ENCODE measurements around the gene INPP5D. TPM values are rescaled to one million over a fixed set of nuclear protein-coding genes. Genes with fewer than 3 reads are reported as not detected.

Gene INPP5D
- total RNA-seq, 2 experiments from 2014 or later, result 79.5 to 92.6 TPM

GRCh38 chr2:233250568-233250967, 190.4 kb downstream of the INPP5D start:
- H4K20me1 ChIP-seq (ENCODE audit: insufficient read depth, low read length), result peaks cover 23% of the 10 kb centered on the region
- peak overlapping the region; percentile 96; the same call in 1 of the 2 replicates for H2AFZ ChIP-seq (ENCODE audit: low read length)
- ChIA-PET CTCF (ENCODE audit: unreplicated experiment) (interaction anchor here (0.6 to 0.8 kb wide), 2 partner anchors 190 to 196 kb away, joined by 3 to 4 read pairs; partner anchors contain the start of gene INPP5D), POLR2A (interaction anchor here (0.6 to 3.1 kb wide), 13 partner anchors 10 to 353 kb away, joined by 3 to 16 read pairs (median 4); partner anchors contain the start of gene INPP5D)
- H3K79me2 ChIP-seq (ENCODE audit: insufficient read depth, low read depth, low read length), result peaks cover 38% of the 10 kb centered on the region
- peaks cover 10% of the 10 kb centered on the region; the same call in 1 of the 2 replicates for H3K9me3 ChIP-seq (ENCODE audit: low read length)
- BruUV-seq (replicated peaks), result no TSS peak
- intact Hi-C loops (cut with micrococcal nuclease; ENCODE audit: unreplicated experiment), result loop anchor here (2.0 kb wide), 4 partner anchors 28 to 490 kb away; no protein-coding TSS in a partner anchor
- peaks cover 21% of the 10 kb centered on the region for H3K36me3 ChIP-seq (ENCODE audit: insufficient read depth, low read length)
- no peaks in the 10 kb centered on the region for H3K9me2 ChIP-seq (ENCODE audit: insufficient read depth, low read length)
- TF ChIP-seq EZH2phosphoT487 (IDR thresholded peaks at IDR 0.05; ENCODE audit: borderline replicate concordance, low read depth, low read length), result no peak
- no peak overlapping the region for H3K4me3 ChIP-seq (ENCODE audit: low read depth, low read length, poor library complexity, severe bottlenecking)
- DNase-seq (ENCODE audit: low spot score), result no peak
- peak overlapping the region; percentile 71 for H3K27ac ChIP-seq (ENCODE audit: low read depth, low read length, poor library complexity, severe bottlenecking)
- H3K4me2 ChIP-seq (ENCODE audit: low read length), result peak overlapping the region; percentile 67; the same call in 1 of the 2 replicates
- peaks cover 41% of the 10 kb centered on the region for H3K4me1 ChIP-seq (ENCODE audit: insufficient read depth, low read length, poor library complexity, severe bottlenecking)

GRCh38 chr2:233250985-233251305, 190.8 kb downstream of the INPP5D start:
- H3K79me2 ChIP-seq (ENCODE audit: insufficient read depth, low read depth, low read length), result peaks cover 41% of the 10 kb centered on the region
- peak overlapping the region; percentile 67 for H3K4me2 ChIP-seq (ENCODE audit: low read length)
- H4K20me1 ChIP-seq (ENCODE audit: insufficient read depth, low read length), result peaks cover 24% of the 10 kb centered on the region
- peaks cover 25% of the 10 kb centered on the region for H3K36me3 ChIP-seq (ENCODE audit: insufficient read depth, low read length)
- intact Hi-C loops (cut with micrococcal nuclease; ENCODE audit: unreplicated experiment), result loop anchor here (1.0 to 2.0 kb wide), 9 partner anchors 28 to 640 kb away; partner anchors contain the start of gene INPP5D
- TF ChIP-seq CTCF (conservative IDR thresholded peaks at IDR 0.05; ENCODE audit: low read length) (no peak), EZH2phosphoT487 (IDR thresholded peaks at IDR 0.05; ENCODE audit: borderline replicate concordance, low read depth, low read length) (no peak)
- POLR2A ChIA-PET, result interaction anchor here (0.6 to 3.1 kb wide), 11 partner anchors 11 to 201 kb away, joined by 3 to 16 read pairs (median 4); partner anchors contain the start of gene INPP5D
- no peak for DNase-seq (ENCODE audit: low spot score)
- H3K27ac ChIP-seq (ENCODE audit: low read depth, low read length, poor library complexity, severe bottlenecking), result peak overlapping the region; percentile 71
- no peaks in the 10 kb centered on the region for H3K9me2 ChIP-seq (ENCODE audit: insufficient read depth, low read length)
- TSS peak; percentile 83 for BruUV-seq (replicated peaks)
- peaks cover 10% of the 10 kb centered on the region; the same call in 1 of the 2 replicates for H3K9me3 ChIP-seq (ENCODE audit: low read length)
- H3K4me1 ChIP-seq (ENCODE audit: insufficient read depth, low read length, poor library complexity, severe bottlenecking), result peaks cover 43% of the 10 kb centered on the region
- peak overlapping the region; percentile 96 for H2AFZ ChIP-seq (ENCODE audit: low read length)
- CTCF ChIA-PET (ENCODE audit: unreplicated experiment), result interaction anchor here (0.6 kb wide), 1 partner anchor 190 kb away, joined by 4 read pairs; the partner anchor contains the start of gene INPP5D
- peak overlapping the region; percentile 96 for H3K4me3 ChIP-seq (ENCODE audit: low read depth, low read length, poor library complexity, severe bottlenecking)

GRCh38 chr2:233251306-233252116, 191.4 kb downstream of the INPP5D start, which contains the start of gene ATG16L1:
TSS of gene ATG16L1 (plus strand) at chr2:233251673. CDS start at chr2:233251828, 155 bp downstream.
- peaks cover 47% of the 10 kb centered on the region for H3K79me2 ChIP-seq (ENCODE audit: insufficient read depth, low read depth, low read length)
- peaks cover 24% of the 10 kb centered on the region for H4K20me1 ChIP-seq (ENCODE audit: insufficient read depth, low read length)
- ChIA-PET POLR2A (interaction anchor here (0.6 to 3.1 kb wide), 10 partner anchors 19 to 202 kb away, joined by 3 to 16 read pairs (median 4); partner anchors contain the start of gene INPP5D), CTCF (ENCODE audit: unreplicated experiment) (interaction anchor here (0.6 to 1.2 kb wide), 5 partner anchors 17 to 192 kb away, joined by 3 to 5 read pairs (median 3); partner anchors contain the start of gene INPP5D)
- peak within 1 kb of the TSS; percentile 96 for H3K4me3 ChIP-seq (ENCODE audit: low read depth, low read length, poor library complexity, severe bottlenecking)
- peak within 1 kb of the TSS; percentile 96 for H2AFZ ChIP-seq (ENCODE audit: low read length)
- TF ChIP-seq CTCF (conservative IDR thresholded peaks at IDR 0.05; ENCODE audit: low read length), result peak; percentile 94
- TF ChIP-seq EZH2phosphoT487 (IDR thresholded peaks at IDR 0.05; ENCODE audit: borderline replicate concordance, low read depth, low read length), result no peak
- H3K4me2 ChIP-seq (ENCODE audit: low read length), result peak within 1 kb of the TSS; percentile 95
- no peaks in the 10 kb centered on the region for H3K9me2 ChIP-seq (ENCODE audit: insufficient read depth, low read length)
- peak; percentile 98 for DNase-seq (ENCODE audit: low spot score)
- BruUV-seq (replicated peaks), result no TSS peak
- H3K4me1 ChIP-seq (ENCODE audit: insufficient read depth, low read length, poor library complexity, severe bottlenecking), result peaks cover 43% of the 10 kb centered on the region
- intact Hi-C loops (cut with micrococcal nuclease; ENCODE audit: unreplicated experiment), result loop anchor here (1.0 to 2.0 kb wide), 9 partner anchors 29 to 640 kb away; partner anchors contain the start of gene INPP5D
- H3K9me3 ChIP-seq (ENCODE audit: low read length), result peaks cover 10% of the 10 kb centered on the region; the same call in 1 of the 2 replicates
- H3K36me3 ChIP-seq (ENCODE audit: insufficient read depth, low read length), result peaks cover 30% of the 10 kb centered on the region
- peak within 1 kb of the TSS; percentile 71 for H3K27ac ChIP-seq (ENCODE audit: low read depth, low read length, poor library complexity, severe bottlenecking)

Measured in OCI-LY7 (cell line).